Mesenteric fat pad (tissue), 1 donor: Measurements from ENCODE around the gene INO80. TPM values are rescaled to one million over a fixed set of nuclear protein-coding genes. Genes with fewer than 3 reads are reported as not detected.
"Not testable (repeated sequence)": the region's sequence is repeated elsewhere in the genome, so short reads cannot be mapped to it uniquely, and the experiment has no call there.

Experiments
- DNase-seq: peaks from one replicate; pipeline ENCODE4 v3.0.0-alpha.2; 2020; ENCODE audit warnings: low spot score
- long read RNA-seq: library from polyadenylated mRNA; unstranded; transcript quantifications from one replicate; pipeline ENCODE4 v2.0.0, GENCODE V29; 2020
- total RNA-seq: library from RNA; stranded (reverse); fragmentation: NEBNext Ultra II Directional; extraction: Animal tissue kit (Norgen Biotek cat#: 25700); gene quantifications from one replicate; pipeline ENCODE4 v1.2.1, GENCODE V29; 2021
- donor health status: DM: yes; HTN: yes; CAD: no.

INO80 gene, protein sequence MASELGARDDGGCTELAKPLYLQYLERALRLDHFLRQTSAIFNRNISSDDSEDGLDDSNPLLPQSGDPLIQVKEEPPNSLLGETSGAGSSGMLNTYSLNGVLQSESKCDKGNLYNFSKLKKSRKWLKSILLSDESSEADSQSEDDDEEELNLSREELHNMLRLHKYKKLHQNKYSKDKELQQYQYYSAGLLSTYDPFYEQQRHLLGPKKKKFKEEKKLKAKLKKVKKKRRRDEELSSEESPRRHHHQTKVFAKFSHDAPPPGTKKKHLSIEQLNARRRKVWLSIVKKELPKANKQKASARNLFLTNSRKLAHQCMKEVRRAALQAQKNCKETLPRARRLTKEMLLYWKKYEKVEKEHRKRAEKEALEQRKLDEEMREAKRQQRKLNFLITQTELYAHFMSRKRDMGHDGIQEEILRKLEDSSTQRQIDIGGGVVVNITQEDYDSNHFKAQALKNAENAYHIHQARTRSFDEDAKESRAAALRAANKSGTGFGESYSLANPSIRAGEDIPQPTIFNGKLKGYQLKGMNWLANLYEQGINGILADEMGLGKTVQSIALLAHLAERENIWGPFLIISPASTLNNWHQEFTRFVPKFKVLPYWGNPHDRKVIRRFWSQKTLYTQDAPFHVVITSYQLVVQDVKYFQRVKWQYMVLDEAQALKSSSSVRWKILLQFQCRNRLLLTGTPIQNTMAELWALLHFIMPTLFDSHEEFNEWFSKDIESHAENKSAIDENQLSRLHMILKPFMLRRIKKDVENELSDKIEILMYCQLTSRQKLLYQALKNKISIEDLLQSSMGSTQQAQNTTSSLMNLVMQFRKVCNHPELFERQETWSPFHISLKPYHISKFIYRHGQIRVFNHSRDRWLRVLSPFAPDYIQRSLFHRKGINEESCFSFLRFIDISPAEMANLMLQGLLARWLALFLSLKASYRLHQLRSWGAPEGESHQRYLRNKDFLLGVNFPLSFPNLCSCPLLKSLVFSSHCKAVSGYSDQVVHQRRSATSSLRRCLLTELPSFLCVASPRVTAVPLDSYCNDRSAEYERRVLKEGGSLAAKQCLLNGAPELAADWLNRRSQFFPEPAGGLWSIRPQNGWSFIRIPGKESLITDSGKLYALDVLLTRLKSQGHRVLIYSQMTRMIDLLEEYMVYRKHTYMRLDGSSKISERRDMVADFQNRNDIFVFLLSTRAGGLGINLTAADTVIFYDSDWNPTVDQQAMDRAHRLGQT (N-terminal part only)
- 27.2 TPM for total RNA-seq
- long read RNA-seq, partial matches to known transcripts = 4 of 18 reads
- long read RNA-seq, other reads (novel, unspliced or antisense) = 12 of 18 reads

GRCh38 chr15:41116116-41116961 is at the start of gene INO80:
INO80 (minus strand) TSS chr15:41116280; CDS start chr15:41096310, 19,970 bp downstream.
- DNase-seq = peak; percentile 98

- no peak for DNase-seq
Observed at GRCh38 chr15:41161736-41162135, 45.7 kb upstream of the INO80 start.

- no peak for DNase-seq
Observed at GRCh38 chr15:41161336-41161735, 45.3 kb upstream of the INO80 start.

DNA sequence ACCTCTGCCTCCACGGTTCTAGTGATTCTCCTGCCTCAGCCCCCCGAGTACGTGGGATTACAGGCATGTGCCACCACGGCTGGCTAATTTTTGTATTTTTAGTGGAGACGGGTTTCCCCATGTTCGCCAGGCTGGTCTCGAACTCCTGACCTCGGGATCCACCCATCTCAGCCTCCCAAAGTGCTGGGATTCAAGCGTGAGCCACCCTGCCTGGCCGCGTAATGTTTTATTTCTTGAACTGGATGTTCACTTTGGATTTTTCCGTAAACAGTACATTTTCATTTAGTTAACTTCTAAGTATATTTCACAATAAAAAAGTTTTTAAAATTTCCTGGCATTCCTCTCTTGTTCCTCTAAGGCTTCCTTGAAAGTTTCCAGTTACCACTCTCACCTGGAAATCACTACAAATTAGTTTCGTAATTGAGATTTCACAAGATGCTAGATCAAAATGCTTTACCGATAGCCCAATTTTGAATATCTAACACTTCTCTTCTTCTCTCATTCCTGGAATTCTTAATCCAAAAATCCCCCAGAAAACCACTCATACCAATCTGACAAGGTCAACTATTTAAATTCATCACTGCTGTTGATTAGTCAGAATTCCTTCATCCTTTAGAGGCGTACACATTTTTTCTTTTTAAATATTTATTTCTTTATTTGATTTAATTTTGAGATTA is 44.7 kb upstream of the INO80 start:
- DNase-seq = no peak

DNA sequence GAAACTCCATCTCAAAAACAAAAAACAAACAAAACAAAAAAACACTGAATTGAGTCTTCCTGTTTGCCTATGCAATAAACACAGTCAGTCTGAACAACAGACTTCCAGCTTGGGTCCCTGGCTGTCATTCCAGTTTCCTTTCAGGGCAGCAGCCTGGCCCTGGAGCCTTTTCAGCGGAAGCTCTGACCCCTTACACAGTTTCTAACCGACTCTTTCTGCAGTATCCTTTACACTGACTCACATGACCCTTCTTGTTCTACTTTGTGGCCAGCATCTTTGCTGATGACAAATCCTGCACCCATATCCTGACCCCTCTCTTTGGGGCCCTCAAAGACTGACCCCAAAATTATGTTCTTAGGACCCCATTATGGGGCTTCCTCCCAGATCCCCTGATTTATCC is 38.3 kb upstream of the INO80 start:
- no peak for DNase-seq

GRCh38 chr15:41153733-41154132 is 37.7 kb upstream of the INO80 start:
- peak; percentile 53 for DNase-seq

GRCh38 chr15:41151451-41152005 is 35.4 kb upstream of the INO80 start:
- peak; percentile 65 for DNase-seq

DNA sequence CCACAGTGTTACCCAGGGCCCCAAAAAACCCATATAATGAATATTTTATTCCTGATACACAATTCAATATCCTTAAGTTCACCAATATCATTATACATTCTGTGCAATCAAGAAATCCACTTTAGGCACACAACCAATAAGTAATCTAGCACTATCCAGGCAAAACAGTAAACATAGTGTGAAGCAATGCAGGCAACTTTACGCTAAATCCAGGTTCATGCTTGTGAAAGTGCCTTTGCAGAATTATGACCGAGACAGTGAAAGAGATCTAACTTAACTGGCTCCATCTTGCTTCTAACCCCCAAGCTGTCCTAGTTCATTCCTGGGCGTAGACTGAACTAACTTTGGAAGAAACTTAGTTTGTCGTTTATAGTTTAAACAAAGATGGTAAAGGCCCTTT is 34.2 kb upstream of the INO80 start:
- DNase-seq = no peak

GRCh38 chr15:41148065-41148464 is 32.0 kb upstream of the INO80 start:
- no peak for DNase-seq

DNA sequence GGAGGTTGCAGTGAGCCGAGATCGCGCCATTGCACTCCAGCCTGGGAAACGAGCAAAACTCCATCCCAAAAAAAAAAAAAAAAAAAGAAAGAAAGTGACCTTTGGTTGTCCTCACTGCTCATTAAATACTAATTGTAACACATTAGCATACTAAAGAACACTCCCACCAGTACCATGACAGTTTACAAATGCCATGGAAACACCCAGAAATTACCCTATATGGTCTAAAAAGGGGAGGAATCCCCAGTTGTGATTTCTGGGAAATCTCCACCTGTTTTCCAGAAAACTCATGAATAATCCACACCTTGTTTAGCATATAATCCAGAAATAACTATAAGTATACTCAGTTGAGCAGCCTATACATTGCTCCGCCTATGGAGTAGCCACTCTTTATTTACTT is 23.5 kb upstream of the INO80 start:
- no peak for DNase-seq

DNA sequence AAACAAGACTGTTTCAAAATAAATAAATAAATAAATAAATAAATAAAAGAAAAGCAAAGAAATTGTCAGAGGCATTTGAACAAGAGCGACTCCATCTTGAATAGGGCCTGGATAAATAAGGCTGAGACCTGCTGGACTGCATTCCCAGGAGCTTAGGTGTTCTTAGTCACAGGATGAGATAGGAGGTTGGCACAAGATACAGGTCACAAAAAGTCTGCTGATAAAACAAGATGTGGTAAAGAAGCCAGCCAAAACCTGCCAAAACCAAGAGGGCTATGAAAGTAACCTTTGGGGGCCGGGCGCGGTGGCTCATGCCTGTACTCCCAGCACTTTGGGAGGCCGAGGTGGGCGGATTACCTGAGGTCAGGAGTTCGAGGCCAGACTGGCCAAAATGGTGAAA is 23.0 kb upstream of the INO80 start:
- peak; percentile 51 for DNase-seq

- not testable (repeated sequence) for DNase-seq
Observed at GRCh38 chr15:41135580-41135979, 19.5 kb upstream of the INO80 start.

- DNase-seq = no peak
Observed at GRCh38 chr15:41133454-41133853, 17.4 kb upstream of the INO80 start.

DNA sequence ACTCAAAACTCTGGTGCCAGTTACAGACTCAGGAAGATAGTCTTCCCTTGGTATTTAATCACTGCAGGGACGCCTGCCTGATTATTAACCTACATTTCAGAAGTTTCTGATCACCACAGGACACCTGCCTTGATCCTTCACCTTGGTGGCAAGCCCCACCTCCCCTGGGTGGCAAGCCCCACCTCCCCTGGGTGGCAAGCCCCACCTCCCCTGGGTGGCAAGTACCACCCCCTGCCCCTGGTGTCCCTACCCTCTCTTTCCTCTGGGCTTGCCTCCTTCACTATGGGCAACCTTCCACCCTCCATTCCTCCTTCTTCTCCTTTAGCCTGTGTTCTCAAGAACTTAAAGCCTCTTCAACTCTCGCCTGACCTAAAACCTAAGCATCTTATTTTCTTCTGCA is 16.0 kb upstream of the INO80 start:
- not testable (repeated sequence) for DNase-seq

GRCh38 chr15:41128174-41128902 is 12.3 kb upstream of the INO80 start:
- no peak for DNase-seq

- DNase-seq = peak; percentile 8
Observed at GRCh38 chr15:41125931-41126642, 10.0 kb upstream of the INO80 start.

- DNase-seq = peak; percentile 20
Observed at GRCh38 chr15:41125063-41125669, 9.1 kb upstream of the INO80 start.

GRCh38 chr15:41124058-41124457 is 8.0 kb upstream of the INO80 start:
- DNase-seq = no peak
